GM21723 (cell line): ENCODE data around the gene APOL4.
"Not testable (repeated sequence)": the region's sequence is repeated elsewhere in the genome, so short reads cannot be mapped to it uniquely, and the experiment has no call there.

ENCODE experiments used
- ATAC-seq: cut with Tn5 transposase; IDR thresholded peaks from one replicate; pipeline ENCODE4 v1.9.1; 2021; ENCODE audit warnings: mild to moderate bottlenecking, moderate library complexity; ENCODE audit not compliant: unreplicated experiment

Gene APOL4

GRCh38 chr22:36208914-36209313 lies 7.3 kb upstream of the APOL4 start:
- no peak for ATAC-seq

GRCh38 chr22:36208162-36208765 lies 6.7 kb upstream of the APOL4 start:
- ATAC-seq = no peak

- ATAC-seq = no peak
Observed at GRCh38 chr22:36206255-36206654, 4.6 kb upstream of the APOL4 start.

- ATAC-seq = not testable (repeated sequence)
Observed at GRCh38 chr22:36205573-36205972, 4.0 kb upstream of the APOL4 start.

- ATAC-seq = no peak
Observed at GRCh38 chr22:36204632-36205015, 3.0 kb upstream of the APOL4 start.

- ATAC-seq = no peak
Observed at GRCh38 chr22:36204001-36204631, 2.5 kb upstream of the APOL4 start.

GRCh38 chr22:36203441-36203840 lies 1.8 kb upstream of the APOL4 start:
- ATAC-seq = not testable (repeated sequence)

- ATAC-seq = not testable (repeated sequence)
Observed at GRCh38 chr22:36202906-36203305, 1.3 kb upstream of the APOL4 start.

- not testable (repeated sequence) for ATAC-seq
Observed at GRCh38 chr22:36201025-36201424, 584 bp downstream of the APOL4 start.

GRCh38 chr22:36199001-36199551 lies 2.5 kb downstream of the APOL4 start:
- no peak for ATAC-seq

GRCh38 chr22:36198536-36198935 lies 3.1 kb downstream of the APOL4 start:
- ATAC-seq = no peak

GRCh38 chr22:36197514-36198146 lies 4.0 kb downstream of the APOL4 start:
- ATAC-seq = no peak

- ATAC-seq = no peak
Observed at GRCh38 chr22:36197065-36197440, 4.6 kb downstream of the APOL4 start.

- no peak for ATAC-seq
Observed at GRCh38 chr22:36196254-36197064, 5.2 kb downstream of the APOL4 start.

GRCh38 chr22:36194971-36195370 lies 6.6 kb downstream of the APOL4 start:
- ATAC-seq = no peak

GRCh38 chr22:36194385-36194784 lies 7.2 kb downstream of the APOL4 start:
- no peak for ATAC-seq

- ATAC-seq = no peak
Observed at GRCh38 chr22:36193577-36193976, 8.0 kb downstream of the APOL4 start.

- no peak for ATAC-seq
Observed at GRCh38 chr22:36193171-36193570, 8.4 kb downstream of the APOL4 start.

- no peak for ATAC-seq
Observed at GRCh38 chr22:36192542-36192941, 9.1 kb downstream of the APOL4 start.

GRCh38 chr22:36191106-36191836 lies 10.3 kb downstream of the APOL4 start:
- no peak for ATAC-seq

- not testable (repeated sequence) for ATAC-seq
Observed at GRCh38 chr22:36187862-36188261, 13.7 kb downstream of the APOL4 start.
